Stimulated activated CD4-positive, alpha-beta T cell treated with anti-CD3 and anti-CD28 coated beads, Interleukin-15, amount 100 ng/mL, for 48 hours (primary cell): ENCODE data around the gene SND1.

Source experiments
- DNase-seq, 2 donors: peaks; one replicate each; pipeline ENCODE4 v3.0.0-alpha.2; 2020; ENCODE audit warnings: low read depth in 2 of 2

SND1 gene

GRCh38 chr7:128019288-128019687 lies 367.3 kb downstream of the SND1 start:
- no peak for DNase-seq

- DNase-seq = no peak
Measured at GRCh38 chr7:128020159-128020558, 368.2 kb downstream of the SND1 start.

- DNase-seq = no peak
Measured at GRCh38 chr7:128021366-128021765, 369.4 kb downstream of the SND1 start.

GRCh38 chr7:128022631-128023532 lies 370.9 kb downstream of the SND1 start:
- no peak for DNase-seq

- DNase-seq = no peak
Measured at GRCh38 chr7:128024151-128024550, 372.2 kb downstream of the SND1 start.

GRCh38 chr7:128025380-128025779 lies 373.4 kb downstream of the SND1 start:
- DNase-seq = no peak

GRCh38 chr7:128025819-128026218 lies 373.8 kb downstream of the SND1 start:
- DNase-seq = no peak

- DNase-seq = no peak
Measured at GRCh38 chr7:128026551-128026950, 374.6 kb downstream of the SND1 start.

- DNase-seq = no peak
Measured at GRCh38 chr7:128027485-128027980, 375.5 kb downstream of the SND1 start.

- no peak for DNase-seq
Measured at GRCh38 chr7:128029405-128029995, 377.5 kb downstream of the SND1 start.

GRCh38 chr7:128030263-128030653 lies 378.3 kb downstream of the SND1 start:
- DNase-seq = no peak

- no peak for DNase-seq
Measured at GRCh38 chr7:128030654-128031611, 378.9 kb downstream of the SND1 start, which contains the start of gene LRRC4. Gene LRRC4, minus strand, starts transcription at chr7:128031437. Its CDS starts 797 bp downstream, at chr7:128030640.

GRCh38 chr7:128031901-128032604 lies 380.1 kb downstream of the SND1 start:
- peak; percentile 47 to 48 for DNase-seq

- DNase-seq = no peak
Measured at GRCh38 chr7:128032605-128033235, 380.7 kb downstream of the SND1 start.

- DNase-seq = no peak
Measured at GRCh38 chr7:128033246-128033645, 381.3 kb downstream of the SND1 start.

- DNase-seq = no peak
Measured at GRCh38 chr7:128034825-128035224, 382.8 kb downstream of the SND1 start.

GRCh38 chr7:128035712-128036111 lies 383.7 kb downstream of the SND1 start:
- no peak for DNase-seq

- no peak for DNase-seq
Measured at GRCh38 chr7:128036226-128036940, 384.4 kb downstream of the SND1 start.

GRCh38 chr7:128037081-128037480 lies 385.1 kb downstream of the SND1 start:
- no peak for DNase-seq
